Measurements from ENCODE around the gene SLC25A18.
"Not testable (repeated sequence)": the region's sequence is repeated elsewhere in the genome, so short reads cannot be mapped to it uniquely, and the experiment has no call there.

SLC25A18 gene, protein sequence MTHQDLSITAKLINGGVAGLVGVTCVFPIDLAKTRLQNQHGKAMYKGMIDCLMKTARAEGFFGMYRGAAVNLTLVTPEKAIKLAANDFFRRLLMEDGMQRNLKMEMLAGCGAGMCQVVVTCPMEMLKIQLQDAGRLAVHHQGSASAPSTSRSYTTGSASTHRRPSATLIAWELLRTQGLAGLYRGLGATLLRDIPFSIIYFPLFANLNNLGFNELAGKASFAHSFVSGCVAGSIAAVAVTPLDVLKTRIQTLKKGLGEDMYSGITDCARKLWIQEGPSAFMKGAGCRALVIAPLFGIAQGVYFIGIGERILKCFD

DNA sequence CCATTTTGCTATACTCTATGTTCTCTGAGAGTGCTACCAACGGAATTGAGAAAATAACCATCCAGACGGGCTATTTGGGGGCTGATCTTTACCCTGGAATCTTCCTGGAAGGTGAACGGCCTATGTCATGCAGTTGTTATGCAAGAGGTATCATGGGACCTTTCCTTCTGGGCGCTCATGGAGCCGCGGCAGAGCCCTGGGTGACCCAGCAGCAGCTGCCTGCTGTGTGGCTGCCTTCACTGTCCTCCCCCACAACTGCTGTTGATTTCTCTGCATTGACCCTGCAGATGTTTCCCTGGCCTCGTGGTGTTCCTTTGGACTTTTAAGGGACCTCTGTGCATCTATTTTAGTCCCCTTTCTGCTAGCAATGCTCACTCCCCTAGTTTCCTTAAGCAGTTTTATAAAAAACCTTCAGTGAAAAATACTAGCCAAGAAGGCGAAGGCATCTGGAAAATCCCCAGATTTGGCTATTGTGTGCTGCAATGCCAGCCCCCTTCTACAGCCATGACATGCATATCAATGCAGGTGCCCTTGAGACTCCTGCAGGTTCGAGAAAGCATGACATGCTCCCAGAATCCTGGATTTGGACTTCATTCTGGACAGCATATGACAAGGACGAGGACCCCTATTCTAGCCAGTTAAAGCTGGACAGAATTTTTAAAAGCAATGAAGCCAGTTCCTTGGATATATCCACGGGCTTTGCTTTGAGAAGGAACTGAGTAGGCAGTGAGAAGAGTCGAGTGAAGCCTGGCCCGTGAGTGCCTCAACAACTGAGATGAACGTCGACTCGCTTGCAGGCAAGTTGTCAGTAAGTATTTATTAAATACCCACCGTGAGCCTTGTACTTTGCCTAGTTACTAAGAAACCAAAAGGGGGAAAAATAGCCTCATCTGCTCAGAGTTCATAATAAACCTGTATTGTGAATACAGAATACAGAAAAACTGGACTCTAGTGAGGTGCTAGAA lies at the start of gene SLC25A18:
Gene SLC25A18 (plus strand): TSS at position 593 of the 965 bp plus-strand sequence. CDS start 16,447 bp downstream, outside the sequence.
- DNase-seq = no peak

DNA sequence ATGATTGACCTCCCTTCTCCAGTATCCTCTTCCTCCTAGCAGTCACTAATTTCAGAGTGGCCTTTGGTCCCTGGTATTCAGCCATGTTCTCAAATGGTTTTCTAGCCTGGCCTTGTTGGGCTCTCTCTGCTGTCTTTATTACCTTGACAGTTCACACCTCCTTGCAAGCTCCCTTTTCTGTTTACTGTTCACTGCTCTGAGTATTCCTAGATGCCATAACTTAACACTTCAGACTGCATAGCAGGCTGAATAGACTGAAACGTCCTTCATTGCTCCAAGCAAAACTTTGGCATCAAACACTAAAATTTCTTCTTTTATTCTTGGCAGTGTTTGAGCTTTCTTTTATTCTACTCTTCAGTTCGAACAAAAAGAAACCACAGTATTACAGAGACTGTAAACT lies 49.7 kb upstream of the SLC25A18 start:
- DNase-seq = no peak

DNA sequence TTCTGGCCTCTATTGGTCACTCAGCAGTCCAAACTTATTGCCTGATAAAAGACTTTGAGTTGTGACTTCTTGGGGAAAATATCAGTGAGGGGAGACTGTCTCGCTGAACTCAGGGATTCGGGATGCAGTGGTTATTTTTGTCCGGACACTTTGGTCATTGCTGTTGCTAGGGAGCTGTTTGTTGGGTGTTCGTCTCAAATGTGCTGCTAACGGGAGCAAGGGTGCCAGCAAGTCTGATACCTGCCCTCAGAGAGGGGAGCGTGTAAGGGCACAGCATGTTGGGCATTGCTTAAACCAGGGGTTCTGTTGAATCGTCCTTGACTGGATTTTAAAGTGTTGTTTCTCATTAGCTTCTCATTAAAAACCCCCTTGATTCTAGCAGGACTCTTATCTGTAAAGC lies 49.2 kb upstream of the SLC25A18 start:
- DNase-seq = no peak

DNA sequence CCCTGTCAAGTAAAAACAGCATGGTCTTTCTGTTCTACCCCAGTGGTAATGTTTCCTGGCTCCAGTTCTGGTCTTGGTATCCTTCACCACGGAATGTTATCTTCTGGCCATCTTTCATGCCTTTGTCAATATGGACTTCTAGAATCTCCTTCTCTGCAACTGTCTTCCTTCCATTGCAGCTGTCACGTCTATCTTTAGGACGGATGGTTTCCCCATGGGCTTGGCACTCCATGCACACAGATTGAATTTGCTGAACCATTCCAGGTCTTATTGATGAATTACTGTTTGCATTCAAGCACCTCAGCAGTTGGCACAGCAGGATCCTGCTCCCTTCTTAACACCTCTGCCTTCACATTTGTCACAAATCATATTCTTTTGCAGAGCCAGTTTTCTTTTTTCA lies 44.9 kb upstream of the SLC25A18 start:
- no peak for DNase-seq

DNA sequence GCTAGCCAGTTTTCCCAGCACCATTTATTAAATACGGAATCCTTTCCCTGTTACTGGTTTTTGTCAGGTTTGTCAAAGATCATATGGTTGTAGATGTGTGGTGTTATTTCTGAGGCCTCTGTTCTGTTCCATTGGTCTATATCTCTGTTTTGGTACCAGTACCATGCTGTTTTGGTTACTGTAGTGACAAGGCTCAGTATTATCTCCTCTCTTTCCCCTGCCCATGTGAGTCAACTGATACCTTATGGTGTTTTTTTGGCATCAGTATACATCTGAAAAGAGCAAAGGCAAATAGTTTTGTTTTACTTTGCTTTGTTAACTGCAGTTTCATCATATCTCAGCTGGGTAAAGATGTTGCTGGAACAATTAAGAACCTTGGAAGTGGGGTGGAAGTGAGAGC lies 41.3 kb upstream of the SLC25A18 start:
- DNase-seq = not testable (repeated sequence)

DNA sequence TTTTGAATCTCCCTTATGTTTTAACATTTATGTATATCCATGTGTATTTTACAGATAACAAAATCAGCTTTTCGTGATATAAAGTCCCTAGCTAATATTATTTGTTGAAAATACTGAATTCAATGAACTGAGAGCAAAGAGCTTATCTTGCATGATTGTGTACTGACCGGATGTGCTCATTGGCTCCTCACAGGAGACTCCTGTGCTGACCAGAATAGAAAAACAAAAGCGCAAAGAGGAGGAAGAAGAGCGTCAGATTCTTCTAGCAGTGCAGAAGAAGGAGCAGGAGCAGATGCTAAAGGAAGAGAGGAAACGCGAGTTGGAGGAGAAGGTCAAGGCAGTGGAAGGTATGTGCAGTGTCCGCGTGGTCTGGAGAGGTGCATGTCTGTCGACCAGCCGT lies 39.4 kb upstream of the SLC25A18 start:
- DNase-seq = no peak

DNA sequence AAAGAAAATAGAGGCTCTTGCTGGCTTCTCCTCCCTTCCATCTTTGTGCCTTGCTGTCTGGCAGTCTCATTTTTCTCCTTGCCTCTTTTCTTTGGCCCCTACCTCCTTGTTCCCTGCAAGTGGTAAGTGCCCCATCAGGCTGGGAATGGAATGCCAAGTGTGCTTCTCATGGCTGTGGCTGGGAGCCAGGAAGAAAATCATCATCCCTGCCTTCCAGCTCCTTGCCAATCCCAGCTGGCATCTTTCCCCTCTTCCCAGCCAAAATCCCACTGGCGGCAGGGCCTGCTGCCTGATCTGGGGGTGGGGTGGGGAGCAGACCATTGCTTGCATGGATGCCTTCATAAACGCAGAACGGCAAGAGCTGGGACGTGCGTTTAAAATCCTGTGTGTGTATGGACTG lies 27.0 kb upstream of the SLC25A18 start:
- DNase-seq = no peak

DNA sequence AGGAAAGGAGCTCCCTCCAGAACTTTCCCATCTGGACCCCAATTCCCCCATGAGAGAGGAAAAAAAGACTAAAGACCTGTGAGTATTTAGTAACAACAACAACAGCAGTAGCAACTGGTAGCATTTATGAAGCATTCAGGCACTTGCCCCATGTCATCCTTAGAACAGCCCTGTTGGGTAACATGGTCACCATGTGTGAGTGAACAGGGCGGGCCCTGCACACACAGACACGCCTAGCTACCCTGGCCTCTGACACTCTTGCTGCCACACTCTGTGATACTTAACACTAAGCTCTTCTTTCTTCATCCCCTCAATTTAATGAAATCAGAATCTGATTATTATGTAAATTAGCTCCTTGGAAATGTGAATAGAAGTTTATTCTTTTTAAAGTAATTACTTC lies 26.1 kb upstream of the SLC25A18 start:
- DNase-seq = no peak

DNA sequence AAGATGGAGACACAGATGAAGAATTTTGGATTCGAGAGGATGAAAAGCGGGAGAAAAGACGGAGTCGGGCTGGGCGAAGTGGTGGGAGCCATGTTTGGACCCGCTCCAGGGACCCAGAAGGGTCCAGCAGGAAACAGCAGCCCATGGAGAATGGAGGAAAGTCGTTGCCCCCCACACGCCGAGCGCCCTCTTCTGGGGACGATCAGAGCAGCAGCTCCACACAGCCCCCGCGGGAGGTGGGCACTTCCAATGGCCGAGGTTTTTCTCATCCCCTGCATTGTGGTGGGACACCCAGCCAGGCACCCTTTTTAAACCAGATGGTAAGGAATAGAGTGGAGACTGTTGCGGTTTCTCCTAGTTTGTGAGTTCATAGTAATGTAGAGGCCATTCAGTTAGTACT lies 22.8 kb upstream of the SLC25A18 start:
- DNase-seq = no peak

DNA sequence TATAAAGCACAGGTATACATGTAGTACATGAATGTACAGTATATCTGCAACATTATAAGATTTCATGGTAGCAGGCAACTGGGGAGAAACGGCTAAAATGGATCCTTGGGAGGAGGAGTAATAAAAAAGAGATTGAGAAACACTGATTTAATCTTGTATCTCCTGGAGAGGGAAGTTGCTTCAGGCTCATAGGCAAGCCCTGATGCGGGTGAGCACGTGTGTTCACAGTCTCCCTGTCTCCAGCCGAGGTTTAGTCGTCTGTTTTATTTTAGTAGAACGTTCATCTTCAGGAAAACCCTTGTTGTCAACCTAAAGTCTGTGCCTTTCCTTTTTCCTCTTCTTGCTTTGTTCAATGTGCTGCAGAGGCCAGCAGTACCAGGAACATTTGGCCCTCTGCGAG lies 21.8 kb upstream of the SLC25A18 start:
- no peak for DNase-seq

DNA sequence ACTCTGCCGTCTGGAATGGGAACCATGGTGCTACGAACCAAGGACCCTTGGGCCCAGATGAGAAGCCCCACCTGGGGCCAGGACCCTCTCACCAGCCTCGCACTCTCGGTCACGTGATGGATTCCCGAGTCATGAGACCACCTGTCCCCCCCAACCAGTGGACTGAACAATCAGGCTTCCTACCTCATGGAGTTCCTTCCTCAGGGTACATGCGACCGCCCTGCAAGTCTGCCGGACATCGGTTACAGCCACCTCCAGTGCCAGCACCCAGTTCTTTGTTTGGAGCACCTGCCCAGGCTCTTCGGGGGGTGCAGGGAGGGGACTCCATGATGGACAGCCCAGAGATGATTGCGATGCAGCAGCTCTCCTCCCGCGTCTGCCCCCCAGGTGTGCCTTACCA lies 20.8 kb upstream of the SLC25A18 start:
- DNase-seq = no peak

DNA sequence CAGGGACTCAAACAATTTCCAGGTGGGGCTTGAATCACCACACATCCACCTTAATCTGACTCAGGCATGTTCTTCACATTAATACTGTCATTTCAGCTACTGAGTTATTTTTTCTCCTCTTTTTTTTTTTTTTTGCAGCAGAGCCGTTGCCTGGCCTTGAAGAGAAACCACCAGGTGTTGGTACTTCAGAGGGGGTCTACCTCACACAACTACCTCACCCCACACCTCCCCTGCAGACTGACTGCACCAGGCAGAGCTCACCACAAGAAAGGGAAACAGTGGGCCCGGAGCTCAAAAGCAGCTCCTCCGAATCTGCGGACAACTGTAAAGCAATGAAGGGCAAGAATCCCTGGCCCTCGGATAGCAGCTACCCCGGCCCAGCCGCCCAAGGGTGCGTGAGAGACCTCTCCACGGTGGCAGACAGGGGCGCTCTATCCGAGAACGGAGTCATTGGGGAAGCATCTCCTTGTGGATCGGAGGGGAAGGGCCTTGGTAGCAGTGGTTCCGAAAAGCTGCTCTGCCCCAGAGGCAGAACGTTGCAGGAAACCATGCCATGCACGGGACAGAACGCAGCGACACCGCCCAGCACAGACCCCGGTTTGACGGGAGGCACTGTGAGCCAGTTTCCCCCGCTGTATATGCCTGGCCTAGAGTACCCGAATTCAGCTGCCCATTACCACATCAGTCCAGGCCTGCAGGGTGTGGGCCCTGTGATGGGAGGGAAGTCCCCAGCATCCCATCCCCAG lies 15.1 kb upstream of the SLC25A18 start:
- no peak for DNase-seq

DNA sequence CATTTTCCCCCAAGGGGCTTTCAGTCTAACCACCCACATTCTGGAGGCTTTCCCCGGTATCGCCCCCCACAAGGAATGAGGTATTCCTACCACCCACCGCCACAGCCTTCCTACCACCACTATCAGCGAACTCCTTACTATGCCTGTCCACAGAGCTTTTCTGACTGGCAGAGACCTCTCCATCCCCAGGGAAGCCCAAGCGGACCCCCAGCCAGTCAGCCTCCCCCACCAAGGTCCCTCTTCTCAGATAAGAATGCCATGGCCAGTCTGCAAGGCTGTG lies 14.6 kb upstream of the SLC25A18 start:
- no peak for DNase-seq

DNA sequence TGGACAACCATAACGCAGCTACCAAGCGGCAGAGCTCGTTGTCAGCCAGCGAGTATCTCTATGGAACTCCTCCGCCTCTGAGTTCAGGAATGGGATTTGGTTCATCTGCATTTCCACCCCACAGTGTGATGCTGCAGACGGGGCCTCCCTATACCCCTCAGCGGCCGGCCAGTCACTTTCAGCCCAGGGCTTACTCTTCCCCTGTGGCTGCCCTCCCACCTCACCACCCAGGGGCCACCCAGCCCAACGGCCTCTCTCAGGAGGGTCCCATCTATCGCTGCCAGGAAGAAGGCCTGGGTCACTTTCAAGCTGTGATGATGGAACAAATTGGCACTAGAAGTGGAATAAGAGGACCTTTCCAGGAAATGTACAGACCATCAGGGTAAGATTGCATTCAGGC lies 14.1 kb upstream of the SLC25A18 start:
- no peak for DNase-seq

DNA sequence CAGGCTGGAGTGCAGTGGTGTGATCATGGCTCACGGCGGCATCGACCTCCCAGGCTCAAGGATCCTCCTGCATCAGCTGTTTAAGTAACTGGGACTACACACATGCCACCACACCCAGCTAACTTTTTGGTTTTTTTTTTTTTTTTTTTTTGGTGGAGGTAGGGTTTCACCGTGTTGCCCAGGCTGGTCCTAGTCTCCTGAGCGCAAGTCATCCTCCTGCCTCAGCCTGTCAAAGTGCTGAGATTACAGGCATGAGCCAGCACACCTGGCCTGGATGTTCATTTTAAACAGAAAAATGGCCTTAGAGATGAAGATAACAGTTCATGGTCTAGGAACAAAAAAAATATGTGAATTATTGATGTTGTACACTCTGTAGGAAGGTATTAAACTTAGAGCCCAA lies 13.6 kb upstream of the SLC25A18 start:
- no peak for DNase-seq

DNA sequence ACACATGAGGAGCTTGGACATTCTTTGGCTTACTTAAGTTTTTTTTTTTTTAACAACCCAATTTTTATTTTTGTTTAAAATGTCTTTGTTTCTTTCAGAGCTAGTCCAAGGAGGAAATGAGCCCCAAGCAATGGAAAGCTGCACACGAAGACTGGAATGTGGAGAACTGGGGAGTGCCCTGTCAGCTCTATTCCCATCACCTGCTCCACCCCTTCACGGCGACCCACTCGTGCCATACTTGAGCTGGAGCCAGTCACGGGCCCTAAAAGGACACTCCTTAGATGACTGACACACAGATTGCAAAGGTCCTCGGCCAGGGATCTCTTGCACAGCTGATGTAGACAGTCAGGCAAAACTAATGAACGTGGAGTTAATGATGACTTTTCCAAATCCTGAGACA lies 10.6 kb upstream of the SLC25A18 start:
- no peak for DNase-seq

DNA sequence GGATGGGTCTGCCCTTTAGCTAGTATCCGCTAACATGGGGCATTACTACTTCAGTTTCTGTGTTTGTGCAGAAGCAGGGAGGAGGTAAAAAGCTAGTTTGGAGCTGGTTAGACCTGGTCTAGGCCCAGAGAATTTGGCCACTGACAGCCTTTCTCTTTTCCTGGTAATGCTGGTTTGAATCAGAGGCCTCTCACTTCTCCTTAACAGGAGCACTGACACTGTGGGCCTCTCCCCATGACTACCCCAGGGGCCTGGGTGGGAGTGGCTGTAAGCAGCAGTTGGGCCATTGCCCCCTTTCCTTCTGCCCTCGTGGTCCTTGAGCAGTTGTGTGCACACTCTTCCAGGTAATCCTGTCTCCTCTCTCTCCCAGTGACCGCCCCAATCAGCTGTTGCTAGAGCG lies 8.5 kb upstream of the SLC25A18 start:
- DNase-seq = no peak

DNA sequence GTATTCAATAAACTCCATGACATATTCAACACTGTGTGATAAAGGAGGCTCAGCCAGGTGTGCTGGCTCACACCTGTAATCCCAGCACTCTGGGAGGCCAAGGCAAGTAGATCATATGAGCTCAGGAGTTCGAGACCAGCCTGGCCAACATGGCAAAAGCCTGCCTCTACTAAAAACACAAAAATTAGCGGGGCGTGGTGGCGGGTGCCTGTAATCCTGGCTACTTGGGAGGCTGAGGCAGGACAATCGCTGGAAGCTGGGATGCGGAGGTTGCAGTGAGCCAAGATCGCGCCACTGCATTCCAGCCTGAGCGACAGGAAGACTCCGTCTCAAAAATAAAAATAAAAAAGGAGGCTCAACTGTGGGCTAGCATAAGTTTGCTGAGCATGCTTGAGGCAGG lies 4.1 kb upstream of the SLC25A18 start:
- DNase-seq = no peak

DNA sequence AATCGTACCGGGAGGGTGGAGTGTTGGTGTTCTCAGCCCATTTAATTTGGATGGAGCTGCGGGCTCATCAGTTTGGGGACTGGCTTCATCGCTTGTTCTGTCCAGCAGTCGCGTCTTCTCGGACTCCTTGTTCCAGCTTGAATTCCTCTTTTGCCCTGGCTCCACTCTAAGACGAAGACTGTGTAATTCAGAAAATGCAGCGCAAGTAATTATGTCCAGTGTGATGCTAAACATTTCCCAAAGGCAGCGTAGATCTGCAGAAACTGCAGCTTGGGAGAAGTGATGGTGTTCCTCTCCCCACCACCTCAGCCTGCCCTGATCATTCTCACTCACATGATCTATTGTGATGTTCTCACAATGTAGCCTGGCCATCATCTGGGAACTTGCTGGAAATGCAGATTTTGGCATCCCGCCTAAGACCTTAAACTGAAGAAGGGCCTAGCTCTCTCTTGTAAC lies 666 bp downstream of the SLC25A18 start:
- DNase-seq = no peak

DNA sequence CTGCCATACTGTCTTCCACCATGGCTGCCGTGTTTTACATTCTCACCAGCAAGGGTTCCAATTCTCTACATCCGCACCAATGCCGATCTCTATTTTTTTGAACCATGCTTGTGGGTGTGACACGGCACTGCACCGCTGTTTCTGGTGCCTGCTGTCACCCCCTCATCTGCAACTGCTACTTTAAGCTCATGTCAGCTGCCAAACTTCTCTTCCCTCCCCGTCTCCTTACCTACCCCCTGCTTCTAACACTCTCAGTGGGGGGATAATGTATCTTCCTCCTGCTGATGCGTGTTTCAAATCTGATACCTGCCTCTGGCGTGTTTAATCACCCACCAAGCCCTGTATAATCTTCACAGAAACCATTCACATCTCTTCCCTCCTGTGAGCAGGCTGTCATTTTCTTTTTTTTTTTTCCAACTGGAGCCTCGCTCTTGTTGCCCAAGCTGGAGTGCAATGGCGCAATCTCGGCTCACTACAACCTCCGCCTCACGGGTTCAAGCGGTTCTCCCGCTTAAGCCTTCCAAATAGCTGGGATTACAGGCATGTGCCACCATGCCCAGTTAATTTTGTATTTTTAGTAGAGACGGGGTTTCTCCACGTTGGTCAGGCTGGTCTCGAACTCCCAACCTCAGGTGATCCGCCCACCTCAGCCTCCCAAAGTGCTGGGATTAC lies 2.9 kb downstream of the SLC25A18 start:
- not testable (repeated sequence) for DNase-seq

DNA sequence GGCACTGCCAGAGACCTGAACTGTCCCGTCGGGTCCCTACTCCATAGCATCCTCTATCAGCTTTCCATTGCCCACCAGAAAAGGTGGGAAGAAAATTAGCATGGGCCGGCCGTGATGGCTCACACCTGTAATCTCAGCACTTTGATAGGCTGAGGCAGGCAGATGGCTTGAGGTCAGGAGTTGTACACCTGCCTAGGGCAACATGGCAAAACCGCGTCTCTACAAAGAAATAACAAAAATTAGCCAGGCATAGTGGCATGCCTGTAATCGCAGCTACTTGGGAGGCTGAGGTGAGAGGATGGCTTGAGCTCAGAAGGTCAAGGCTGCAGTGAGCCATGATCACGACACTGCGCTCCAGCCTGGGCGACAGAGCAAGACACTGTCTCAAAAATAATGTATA lies 3.5 kb downstream of the SLC25A18 start:
- no peak for DNase-seq

DNA sequence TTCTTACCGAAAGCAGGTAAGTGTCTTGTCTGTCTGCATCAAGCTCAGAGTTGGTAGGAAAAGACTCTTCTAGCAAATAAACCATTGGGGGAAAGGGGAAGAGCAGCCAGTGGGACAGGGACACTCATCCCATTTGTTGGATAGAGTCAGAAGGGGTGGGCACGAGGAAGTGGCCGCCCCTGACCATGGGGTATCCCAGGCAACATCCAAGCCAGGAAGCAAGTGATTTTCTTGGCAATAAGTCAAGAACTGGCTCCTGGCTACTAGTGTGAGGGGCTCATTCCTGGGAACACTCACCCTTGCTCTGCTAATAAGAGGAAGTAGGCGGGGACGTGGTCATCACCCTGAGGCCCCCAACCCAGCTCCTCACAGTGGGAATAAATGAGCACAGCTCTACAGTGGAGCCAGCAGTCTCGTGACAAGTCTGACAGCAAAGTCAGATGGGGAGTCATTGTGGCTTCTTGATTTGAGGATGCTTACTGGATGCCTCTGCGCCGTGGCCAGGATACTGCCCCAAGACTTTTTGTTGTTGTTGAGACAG lies 6.7 kb downstream of the SLC25A18 start:
- no peak for DNase-seq

All from NCI-H2081 (cell line).